Mucosa of descending colon (tissue), 3 donors: ENCODE data around the gene ABHD10. TPM values are rescaled to one million over a fixed set of nuclear protein-coding genes. Genes with fewer than 3 reads are reported as not detected.

ENCODE experiments used
- ATAC-seq: fragments of 200-7000 bp; cut with Tn5 transposase; one replicate; pipeline ENCODE4 v1.9.1; 2020; ENCODE audit warnings: mild to moderate bottlenecking, moderate library complexity
- DNase-seq, 3 donors: peaks; one replicate each; pipeline ENCODE4 v3.0.0-alpha.2; 2020
- H3K36me3 ChIP-seq: fragments of 200-600 bp; one replicate; pipeline ENCODE4 v1.8.0; 2021; ENCODE audit warnings: low read depth, mild to moderate bottlenecking
- H3K4me1 ChIP-seq: fragments of 200-600 bp; one replicate; pipeline ENCODE4 v1.8.0; 2021; ENCODE audit warnings: low read depth, mild to moderate bottlenecking
- H3K4me3 ChIP-seq: fragments of 200-600 bp; one replicate; pipeline ENCODE4 v1.8.0; 2021; ENCODE audit warnings: mild to moderate bottlenecking
- H3K9me3 ChIP-seq: fragments of 200-600 bp; one replicate; pipeline ENCODE4 v1.8.0; 2021; ENCODE audit warnings: mild to moderate bottlenecking
- intact Hi-C, 2 donors: fragments of 100-400 bp; cut with DNase I in 1 of 2; cut with micrococcal nuclease in 1 of 2; formaldehyde crosslinking; loops; one replicate each; pipeline versions ENCODE4 v1.11.0 to v1.11.1; 2022; cut with DNase I, micrococcal nuclease
- total RNA-seq, 3 donors: library from RNA; stranded (reverse); fragmentation: NEBNext Ultra II Directional in 2 of 3; extraction: Animal tissue kit (Norgen Biotek cat#: 25700) in 2 of 3; gene quantifications; one replicate each; pipeline versions ENCODE4 v1.2.1 to v1.2.4, GENCODE V29; 2021 to 2023
- TF ChIP-seq, protein P1 (sequence below): fragments of 200-600 bp; IDR thresholded peaks from one replicate; pipeline ENCODE4 v1.8.0; 2022; ENCODE audit warnings: antibody characterized with exemption, mild to moderate bottlenecking
- donor health status: DM: no; HTN: no; CAD: no; lungs with moderate emphysema.
- donor health status: DM: no; HTN: no; CAD: no.
- donor health status: DM: no; HTN: yes; CAD: no.

The ABHD10 gene
- total RNA-seq, 3 donors from 2014 or later, result 19.9 to 26.3 (median 22.4) TPM

DNA sequence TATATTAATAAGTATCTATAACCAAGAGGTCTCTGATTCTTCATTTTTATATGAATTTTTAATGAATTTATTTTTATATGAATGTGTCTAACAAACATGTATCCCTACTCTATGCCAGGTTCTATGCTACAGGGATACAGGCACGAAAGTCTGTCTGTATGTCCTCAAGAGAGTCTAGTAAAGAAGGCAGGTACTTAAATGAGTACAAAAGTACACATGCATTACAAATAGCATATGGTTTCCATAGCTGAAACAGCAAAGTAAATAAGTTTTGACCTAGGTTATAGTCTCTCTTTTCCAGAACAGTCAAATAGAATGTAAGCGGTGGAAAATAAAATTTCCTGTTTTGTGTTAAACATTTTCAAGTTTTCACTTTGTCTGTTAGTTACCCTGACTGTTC lies 13.3 kb upstream of the ABHD10 start:
- H3K36me3 ChIP-seq, result no peaks in the 10 kb centered on the region
- TF ChIP-seq, protein P1, sequence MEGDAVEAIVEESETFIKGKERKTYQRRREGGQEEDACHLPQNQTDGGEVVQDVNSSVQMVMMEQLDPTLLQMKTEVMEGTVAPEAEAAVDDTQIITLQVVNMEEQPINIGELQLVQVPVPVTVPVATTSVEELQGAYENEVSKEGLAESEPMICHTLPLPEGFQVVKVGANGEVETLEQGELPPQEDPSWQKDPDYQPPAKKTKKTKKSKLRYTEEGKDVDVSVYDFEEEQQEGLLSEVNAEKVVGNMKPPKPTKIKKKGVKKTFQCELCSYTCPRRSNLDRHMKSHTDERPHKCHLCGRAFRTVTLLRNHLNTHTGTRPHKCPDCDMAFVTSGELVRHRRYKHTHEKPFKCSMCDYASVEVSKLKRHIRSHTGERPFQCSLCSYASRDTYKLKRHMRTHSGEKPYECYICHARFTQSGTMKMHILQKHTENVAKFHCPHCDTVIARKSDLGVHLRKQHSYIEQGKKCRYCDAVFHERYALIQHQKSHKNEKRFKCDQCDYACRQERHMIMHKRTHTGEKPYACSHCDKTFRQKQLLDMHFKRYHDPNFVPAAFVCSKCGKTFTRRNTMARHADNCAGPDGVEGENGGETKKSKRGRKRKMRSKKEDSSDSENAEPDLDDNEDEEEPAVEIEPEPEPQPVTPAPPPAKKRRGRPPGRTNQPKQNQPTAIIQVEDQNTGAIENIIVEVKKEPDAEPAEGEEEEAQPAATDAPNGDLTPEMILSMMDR, result no peak
- no peak for DNase-seq
- intact Hi-C loops, result loop anchor here (5.0 to 10.0 kb wide), 2 partner anchors 111 to 248 kb away; partner anchors contain the start of gene PHLDB2 (in 1 of the 2)
- H3K4me1 ChIP-seq, result peaks cover 3% of the 10 kb centered on the region
- no peak overlapping the region for H3K4me3 ChIP-seq
- H3K9me3 ChIP-seq, result no peaks in the 10 kb centered on the region
- ATAC-seq, result no peak

DNA sequence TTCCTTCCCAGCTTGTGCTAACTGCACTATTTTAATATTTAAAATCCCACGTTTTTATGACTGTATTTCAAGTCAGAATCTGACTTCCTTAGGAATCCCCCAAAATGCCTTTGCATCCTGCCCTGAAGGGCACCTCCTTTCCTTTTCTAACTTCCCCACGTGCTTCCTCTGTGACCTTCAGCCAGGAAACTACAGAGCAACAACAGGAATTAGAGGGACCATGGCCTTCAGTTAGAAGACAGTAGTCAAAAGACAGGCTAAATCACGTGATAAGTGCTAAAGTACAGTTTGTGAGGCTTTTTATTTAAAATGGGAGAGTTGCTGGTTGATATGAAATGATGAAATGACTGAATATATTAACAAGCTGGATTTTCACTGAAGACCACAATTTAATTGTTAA lies 11.8 kb upstream of the ABHD10 start:
- TF ChIP-seq, protein P1, result no peak
- Histone ChIP-seq H3K4me1 (peaks cover 3% of the 10 kb centered on the region), H3K36me3 (no peaks in the 10 kb centered on the region), H3K4me3 (no peak overlapping the region), H3K9me3 (no peaks in the 10 kb centered on the region)
- DNase-seq (no peak), ATAC-seq (no peak)
- intact Hi-C loops, result loop anchor here (1.0 to 10.0 kb wide), 3 partner anchors 112 to 250 kb away; partner anchors contain the start of gene PHLDB2 (in 1 of the 2)

DNA sequence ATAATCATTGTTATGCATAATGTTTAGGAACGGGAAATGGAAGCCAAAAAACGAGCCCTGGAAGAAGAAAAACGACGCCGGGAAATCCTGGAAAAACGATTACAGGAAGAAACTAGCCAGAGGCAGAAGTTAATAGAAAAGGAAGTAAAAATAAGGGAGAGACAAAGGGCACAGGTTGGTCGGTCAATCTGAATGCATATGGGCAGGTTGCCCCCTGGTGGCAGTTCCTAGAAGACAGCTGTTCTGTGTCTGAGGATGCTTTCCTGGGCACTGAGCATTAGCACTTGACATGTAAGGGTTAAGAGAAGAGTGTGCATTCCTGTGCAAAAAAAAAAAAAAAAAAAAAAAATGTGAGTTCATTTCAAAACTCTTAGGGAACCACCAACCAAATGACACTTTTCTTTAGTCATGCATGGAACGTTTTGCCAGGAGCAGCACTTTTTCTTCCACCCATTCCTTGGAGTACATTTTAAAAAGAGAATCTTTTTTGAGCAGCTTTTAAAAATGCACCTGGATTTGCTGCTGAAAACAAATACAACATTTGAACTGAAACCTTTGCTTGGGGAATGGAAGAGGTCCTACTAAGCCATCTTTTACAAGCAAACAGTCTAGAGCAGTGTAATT lies 11.1 kb upstream of the ABHD10 start:
- intact Hi-C loops, result loop anchor here (1.0 to 10.0 kb wide), 3 partner anchors 113 to 250 kb away; partner anchors contain the start of gene PHLDB2 (in 1 of the 2)
- TF ChIP-seq, protein P1, result peak; percentile 69
- ATAC-seq, result peak; percentile 99
- peak; percentile 64 to 98 (median 77) for DNase-seq
- Histone ChIP-seq H3K4me3 (no peak overlapping the region), H3K4me1 (peaks cover 3% of the 10 kb centered on the region), H3K36me3 (no peaks in the 10 kb centered on the region), H3K9me3 (no peaks in the 10 kb centered on the region)

DNA sequence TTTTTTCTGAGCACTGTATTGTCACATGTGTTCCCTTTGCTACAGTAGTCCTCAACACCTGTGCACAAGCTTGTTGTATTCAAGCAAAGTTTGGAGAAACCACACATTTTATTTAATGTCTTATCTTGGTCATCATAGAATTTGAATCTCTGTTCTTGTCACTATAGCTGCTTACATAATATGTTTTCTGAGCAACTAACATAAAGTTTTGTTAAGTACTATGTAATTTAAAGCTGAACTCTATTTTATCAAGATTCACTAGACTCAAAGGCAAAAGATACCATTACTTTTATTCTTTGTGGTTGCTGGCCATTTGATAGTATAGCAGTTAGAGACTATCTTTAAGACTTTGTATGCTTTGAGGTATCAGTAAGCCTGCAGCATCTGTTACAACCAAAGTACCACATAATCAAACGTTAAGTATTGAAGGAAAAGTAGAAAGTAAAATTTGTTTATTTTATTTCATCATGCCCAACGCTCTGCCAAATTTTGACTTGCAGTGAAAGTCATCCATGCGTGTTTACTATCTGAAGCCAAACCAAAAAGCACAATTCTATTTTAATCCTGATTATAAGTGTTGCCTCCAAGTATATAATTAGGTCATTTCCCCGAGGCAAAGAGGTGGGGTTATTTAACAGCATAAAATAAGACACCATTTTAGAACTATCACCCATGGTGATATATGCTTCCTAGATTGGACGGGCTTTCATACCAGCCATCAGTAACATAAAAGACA lies 10.3 kb upstream of the ABHD10 start:
- DNase-seq, result no peak
- no peak for ATAC-seq
- intact Hi-C loops, result loop anchor here (5.0 to 10.0 kb wide), 2 partner anchors 114 to 251 kb away; partner anchors contain the start of gene PHLDB2 (in 1 of the 2)

DNA sequence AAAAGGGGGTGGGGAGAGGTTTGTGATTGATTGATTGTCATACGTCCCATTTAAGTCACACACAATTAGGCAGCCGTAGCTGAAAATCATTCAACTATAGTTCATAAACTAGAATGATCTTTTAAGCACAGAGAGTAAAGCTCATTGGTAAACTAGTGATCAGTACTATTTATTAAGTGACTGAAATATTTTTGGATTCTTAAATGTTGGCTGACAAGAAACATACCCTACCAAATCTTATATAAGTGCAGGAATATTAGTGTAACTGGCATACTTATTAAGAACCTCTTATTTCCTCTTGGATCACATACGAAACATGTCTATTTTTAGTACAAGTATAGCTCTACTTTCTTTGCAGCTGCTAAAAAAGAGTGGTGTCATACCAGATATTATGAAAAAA lies 8.4 kb upstream of the ABHD10 start:
- TF ChIP-seq, protein P1, result no peak
- H3K36me3 ChIP-seq, result no peaks in the 10 kb centered on the region
- no peak for DNase-seq
- H3K4me1 ChIP-seq, result peaks cover 3% of the 10 kb centered on the region
- H3K4me3 ChIP-seq, result no peak overlapping the region
- H3K9me3 ChIP-seq, result no peaks in the 10 kb centered on the region
- ATAC-seq, result no peak
- intact Hi-C loops, result no loop called here

More for the DNA sequence above, 10.3 kb upstream of the ABHD10 start:
- Histone ChIP-seq H3K4me1 (peaks cover 3% of the 10 kb centered on the region), H3K36me3 (no peaks in the 10 kb centered on the region), H3K9me3 (no peaks in the 10 kb centered on the region), H3K4me3 (no peak overlapping the region)
- TF ChIP-seq, protein P1, result no peak
